ENCODE data around the gene ZNF831. TPM values are rescaled to one million over a fixed set of nuclear protein-coding genes. Genes with fewer than 3 reads are reported as not detected.

Gene ZNF831
- total RNA-seq, 1 donor from 2014 or later: under 0.01 TPM

DNA sequence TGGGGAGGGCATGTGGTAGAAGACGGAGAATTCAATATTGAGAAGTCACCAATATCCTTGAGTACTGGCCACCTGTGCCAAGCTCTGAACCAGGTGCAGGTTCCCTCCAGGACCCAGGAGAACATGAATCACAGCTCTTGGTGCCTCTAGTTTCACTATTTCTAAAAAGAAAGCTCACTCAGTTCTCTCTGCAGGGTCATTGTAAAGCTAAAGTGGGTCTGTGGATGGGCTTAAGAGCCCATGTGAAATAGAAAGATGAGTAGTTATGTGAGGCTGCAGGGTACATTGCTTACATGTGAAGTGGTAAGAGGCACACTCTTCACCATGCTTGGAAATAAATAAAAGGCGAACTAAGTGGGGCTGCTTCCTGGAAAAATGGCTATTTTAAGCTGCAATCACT is 43.6 kb downstream of the ZNF831 start:
- FAIRE-seq: no peak

DNA sequence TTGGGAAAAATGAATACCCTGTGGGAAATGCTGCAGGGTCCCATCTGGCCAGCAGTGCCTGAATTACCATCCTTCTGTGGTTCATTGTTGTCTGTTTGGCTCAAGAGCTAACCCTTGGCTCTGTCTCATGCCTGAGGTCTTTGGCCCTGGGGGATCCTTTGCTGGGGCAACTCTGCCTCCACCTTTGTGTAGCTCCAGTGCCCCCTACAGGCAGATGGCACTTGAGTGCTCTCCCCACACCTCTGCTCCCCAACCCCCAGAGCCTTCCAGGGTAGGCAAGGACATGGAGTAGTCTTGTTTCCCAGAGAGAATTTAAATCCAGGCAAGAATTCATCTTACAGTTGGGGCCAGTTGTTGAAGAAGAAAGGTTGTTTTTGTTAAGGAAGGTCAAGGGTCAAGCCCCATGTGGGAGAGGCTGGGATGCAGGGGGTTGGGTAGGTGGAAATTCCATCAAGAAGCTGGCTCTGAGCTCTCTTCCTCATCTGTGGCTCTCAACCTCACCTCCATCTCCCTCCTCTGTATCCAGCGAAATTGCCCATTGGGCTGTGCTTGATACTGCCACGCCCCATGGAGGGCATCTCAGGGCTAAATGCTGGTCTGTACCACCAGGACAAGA is 44.2 kb downstream of the ZNF831 start:
- FAIRE-seq (no peak), DNase-seq (ENCODE audit: low spot score in 2 of 2) (peak; percentile 56 to 62)

More for the DNA sequence above, 43.6 kb downstream of the ZNF831 start:
- no peak for DNase-seq (ENCODE audit: low spot score in 2 of 2)

DNA sequence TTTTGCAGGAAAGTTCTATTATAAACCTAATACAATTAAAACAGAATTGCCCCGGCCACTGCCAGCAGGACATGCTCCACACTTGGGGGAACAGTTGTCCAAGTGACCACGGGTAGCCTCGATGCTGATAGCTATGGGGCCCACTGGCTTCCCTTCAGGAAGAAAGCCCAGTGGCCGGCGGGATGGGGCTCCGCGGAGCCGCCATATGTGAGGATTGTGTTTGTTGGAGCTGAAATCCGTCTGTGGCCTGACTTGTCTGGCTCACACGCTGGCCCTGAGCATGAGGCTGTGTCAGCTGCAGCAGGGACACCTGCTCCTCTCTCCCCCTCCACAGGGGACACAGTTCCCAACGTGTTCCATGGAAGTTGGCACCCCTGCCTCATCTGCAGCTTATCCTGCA is 46.6 kb downstream of the ZNF831 start:
- FAIRE-seq: no peak
- DNase-seq (ENCODE audit: low spot score in 2 of 2): no peak

DNA sequence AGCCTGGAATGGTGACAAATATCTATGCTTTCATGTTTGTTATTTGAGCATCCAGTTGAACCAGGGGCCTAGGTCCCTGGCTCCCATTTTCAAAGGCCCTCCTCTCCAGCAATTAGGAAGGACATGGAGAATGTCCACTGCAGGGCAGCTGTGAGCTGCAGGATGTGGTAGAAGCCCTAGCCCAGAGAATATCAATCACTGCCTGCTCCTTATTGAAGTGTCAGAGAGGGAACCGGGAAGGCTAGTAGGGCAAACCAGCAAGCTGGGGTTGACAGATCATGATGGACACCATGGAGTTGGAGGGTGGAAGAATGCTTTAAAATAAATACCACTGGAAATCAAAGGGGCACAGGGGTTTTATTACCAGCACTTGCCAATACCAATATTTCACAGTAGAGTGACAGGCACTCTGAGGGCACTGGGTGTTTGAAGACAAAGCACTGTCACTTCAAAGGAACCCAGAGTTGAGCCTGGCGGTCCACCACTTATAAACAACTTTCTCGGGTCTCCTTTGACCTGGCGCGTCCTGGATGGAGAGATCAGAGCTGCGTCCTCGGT is 47.7 kb downstream of the ZNF831 start:
- DNase-seq (ENCODE audit: low spot score in 2 of 2): no peak

DNA sequence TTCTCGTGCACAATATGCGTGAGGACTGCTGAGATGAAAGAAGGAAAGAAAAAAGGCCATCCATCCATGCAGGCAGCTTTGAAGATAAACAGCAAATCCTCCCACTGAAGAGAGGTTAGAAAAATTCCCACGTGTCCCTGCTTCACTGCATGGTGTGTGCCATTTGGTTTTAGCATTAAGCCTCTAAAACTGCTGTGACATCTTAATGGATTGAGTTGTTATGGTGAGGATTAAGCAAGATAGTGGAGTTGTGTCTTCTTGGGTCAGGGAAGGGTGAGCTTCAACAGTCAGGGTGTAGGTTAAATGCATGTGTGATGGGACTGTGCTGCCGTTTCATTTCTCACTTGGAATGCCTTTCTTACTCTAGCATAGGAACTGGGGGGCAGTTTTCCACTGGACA is 50.5 kb downstream of the ZNF831 start:
- DNase-seq (ENCODE audit: low spot score in 2 of 2): no peak
- no peak for FAIRE-seq

More for the DNA sequence above, 47.7 kb downstream of the ZNF831 start:
- FAIRE-seq: no peak

DNA sequence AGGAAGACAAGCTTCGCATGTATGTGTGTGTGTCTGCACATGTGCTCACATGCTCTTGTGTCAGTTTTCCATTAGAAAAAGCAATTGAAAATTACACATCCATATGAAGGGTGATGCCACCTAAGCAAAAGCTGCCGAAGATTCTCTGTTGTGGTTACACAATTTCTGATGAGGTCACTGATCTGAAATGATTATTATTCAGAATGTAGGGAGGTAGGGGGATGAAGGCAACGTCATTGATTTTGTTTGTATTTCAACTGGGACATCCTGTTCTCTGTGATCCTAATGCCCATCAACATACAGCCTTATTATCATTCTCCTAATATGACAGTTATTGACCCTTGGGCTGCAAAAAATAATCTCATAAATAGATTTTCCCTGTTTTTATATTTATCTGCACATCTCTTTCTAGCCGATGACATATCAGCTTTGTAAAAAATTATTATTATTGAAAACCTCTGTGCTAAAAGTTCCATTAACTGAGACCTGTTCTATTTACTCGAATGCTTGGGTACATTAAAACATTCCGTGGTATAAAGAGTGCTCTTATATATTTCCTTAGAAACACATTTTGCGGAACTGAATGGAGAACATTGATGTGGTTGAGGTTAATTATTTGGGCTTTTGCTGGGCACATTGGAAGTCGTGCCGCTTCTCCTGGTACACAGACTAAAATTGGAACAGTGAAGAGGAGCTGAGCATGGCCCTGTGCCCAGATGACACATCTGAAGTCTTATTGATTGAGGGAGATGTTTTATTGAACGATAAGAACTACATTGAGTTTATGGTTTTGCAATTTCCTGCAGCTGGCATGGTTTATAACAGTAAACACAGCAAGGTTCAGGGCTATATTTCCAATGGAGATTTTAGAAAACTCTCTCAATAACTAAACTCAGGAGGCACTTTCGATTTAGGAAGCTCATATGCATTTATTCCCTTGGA is 51.3 kb downstream of the ZNF831 start:
- DNase-seq (ENCODE audit: low spot score in 2 of 2) (no peak), FAIRE-seq (no peak)

DNA sequence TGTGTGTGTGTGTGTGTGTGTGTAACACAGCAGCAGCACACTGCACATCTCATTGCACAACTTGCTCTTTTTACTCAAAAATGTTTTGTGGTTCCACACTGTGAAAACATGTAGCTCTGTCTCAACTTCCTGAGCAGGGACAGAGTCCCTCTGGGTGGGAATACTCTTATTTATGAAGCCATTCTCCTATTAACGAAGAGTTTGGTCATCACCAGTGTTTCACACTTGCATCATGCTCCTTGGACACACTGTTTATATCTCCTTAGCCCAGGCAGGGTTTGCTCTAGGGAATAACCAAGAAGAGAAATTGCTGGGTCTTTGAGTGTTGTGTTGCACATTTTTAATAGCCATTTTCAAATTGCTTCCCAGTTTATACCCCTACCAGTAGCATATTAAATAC is 53.6 kb downstream of the ZNF831 start:
- no peak for FAIRE-seq

DNA sequence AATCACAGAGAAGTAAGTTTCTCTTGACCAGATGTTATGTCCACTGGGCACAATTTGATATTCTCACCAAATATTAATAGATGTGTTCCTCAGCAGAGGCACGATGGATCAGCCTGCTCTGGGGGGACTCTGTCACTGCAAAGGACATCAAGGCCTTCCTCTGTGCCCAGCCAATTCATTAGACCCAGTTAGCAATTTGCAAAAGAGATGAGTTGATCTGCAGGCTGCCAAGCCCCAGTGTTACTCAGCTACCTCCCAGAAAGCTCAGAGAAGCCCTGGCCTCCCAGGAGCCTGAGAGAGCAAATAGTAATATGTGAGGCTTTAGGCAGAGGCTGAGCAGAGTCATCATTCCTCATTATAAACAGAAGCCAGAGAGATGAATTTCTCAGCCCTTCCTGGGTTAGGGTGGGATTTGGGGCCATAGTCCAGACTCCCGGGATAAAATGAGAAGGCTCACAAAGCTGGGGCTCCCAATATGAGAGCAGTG is 54.2 kb downstream of the ZNF831 start:
- FAIRE-seq (no peak), DNase-seq (ENCODE audit: low spot score in 2 of 2) (no peak)

More for the DNA sequence above, 53.6 kb downstream of the ZNF831 start:
- no peak for DNase-seq (ENCODE audit: low spot score in 2 of 2)

DNA sequence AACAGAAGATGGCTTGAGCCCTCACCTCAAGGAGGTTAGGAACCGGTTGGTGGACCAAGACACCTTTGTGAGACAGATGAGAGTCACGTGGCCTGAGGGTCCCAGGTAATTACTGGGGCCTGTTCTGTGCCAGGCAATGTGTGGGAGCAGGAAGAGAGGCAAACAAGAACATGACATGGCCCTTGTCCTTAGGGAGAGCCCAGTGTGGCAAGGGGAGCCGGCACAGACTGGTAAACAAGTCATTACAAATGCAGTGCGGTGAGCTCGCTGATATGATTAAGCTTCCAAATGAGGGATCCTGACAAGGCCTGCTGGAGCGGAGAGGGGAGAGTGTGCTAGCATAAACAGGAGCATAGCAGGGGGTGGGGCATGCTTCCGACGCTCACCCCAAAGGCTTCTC is 55.6 kb downstream of the ZNF831 start:
- DNase-seq (ENCODE audit: low spot score in 2 of 2) (no peak), FAIRE-seq (no peak)

DNA sequence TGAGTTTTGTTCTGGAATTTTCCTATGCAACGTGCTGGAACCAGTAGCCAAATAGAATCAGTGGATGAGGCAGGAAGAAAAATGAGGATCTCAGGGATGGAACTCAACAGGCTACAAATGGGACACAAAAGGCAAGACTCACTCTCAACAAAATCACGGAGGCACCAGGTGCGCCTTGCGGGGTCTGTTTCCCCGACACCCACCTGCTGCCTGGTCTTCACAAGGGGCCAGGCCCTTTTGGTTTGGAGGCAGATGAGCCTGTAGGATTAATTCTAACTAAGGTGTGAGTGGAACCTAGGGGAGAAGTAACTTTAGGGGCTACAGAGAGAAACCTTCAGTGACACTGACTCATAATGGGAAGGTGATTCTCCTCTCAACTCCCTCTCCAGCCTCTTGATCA is 56.5 kb downstream of the ZNF831 start:
- FAIRE-seq: no peak
- no peak for DNase-seq (ENCODE audit: low spot score in 2 of 2)

DNA sequence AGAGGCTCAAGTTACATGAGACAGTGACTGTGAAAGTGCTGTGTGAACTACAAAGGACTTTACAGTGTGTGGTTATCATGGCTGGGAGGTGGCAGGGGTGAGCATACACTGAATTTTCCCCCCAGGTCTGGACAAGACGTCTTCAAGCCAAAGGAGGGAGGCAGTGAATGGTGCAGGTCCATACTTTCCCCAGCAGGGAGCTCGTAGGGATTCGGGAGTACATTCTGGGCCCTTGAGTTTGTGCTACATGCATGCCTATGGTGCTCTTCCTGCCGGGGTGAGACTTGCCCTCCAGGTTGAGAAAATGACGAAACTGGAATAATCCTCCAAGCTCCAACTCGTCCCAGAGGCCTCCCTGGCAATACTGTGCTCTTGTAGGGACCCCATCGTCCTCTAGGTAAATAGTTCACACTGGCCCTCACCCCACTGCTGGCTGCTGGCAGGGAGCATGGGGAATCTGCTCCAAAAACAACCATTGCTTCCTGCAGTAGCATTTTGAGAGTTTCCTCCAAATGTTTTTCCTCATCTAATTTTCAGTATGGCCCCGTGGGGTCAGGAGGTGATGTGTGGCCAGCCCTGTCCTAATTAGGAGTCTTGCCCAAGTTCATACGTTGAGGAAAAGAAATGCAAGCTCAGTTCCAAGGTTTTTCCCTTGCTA is 57.6 kb downstream of the ZNF831 start:
- no peak for FAIRE-seq
- no peak for DNase-seq (ENCODE audit: low spot score in 2 of 2)

DNA sequence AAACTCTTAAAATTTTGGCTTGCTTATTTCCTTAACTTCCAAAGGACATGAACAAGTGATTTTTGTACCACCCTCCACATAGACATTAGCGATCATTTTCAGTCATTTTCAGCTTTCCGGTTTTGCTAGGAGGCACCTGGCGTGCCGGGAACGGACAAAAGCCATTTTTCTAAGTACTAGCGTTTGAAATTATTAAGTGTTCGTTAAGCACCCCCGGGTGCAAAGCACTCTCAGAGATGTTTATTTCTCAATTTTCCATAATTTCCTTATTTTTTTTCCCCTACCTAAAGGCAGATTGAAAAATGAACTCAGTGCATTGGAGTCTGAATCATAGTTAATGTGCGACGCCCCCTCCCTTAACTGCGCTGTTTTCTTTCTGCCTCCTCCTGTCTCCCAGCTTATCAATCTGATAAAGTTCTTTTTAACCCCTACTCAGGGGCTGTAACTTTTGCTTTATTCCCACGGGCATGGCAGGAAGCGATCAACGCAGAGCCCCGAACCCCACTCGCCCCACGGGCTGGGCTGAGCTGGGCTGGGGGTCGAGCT is 58.2 kb downstream of the ZNF831 start:
- FAIRE-seq (no peak), DNase-seq (ENCODE audit: low spot score in 2 of 2) (no peak)

DNA sequence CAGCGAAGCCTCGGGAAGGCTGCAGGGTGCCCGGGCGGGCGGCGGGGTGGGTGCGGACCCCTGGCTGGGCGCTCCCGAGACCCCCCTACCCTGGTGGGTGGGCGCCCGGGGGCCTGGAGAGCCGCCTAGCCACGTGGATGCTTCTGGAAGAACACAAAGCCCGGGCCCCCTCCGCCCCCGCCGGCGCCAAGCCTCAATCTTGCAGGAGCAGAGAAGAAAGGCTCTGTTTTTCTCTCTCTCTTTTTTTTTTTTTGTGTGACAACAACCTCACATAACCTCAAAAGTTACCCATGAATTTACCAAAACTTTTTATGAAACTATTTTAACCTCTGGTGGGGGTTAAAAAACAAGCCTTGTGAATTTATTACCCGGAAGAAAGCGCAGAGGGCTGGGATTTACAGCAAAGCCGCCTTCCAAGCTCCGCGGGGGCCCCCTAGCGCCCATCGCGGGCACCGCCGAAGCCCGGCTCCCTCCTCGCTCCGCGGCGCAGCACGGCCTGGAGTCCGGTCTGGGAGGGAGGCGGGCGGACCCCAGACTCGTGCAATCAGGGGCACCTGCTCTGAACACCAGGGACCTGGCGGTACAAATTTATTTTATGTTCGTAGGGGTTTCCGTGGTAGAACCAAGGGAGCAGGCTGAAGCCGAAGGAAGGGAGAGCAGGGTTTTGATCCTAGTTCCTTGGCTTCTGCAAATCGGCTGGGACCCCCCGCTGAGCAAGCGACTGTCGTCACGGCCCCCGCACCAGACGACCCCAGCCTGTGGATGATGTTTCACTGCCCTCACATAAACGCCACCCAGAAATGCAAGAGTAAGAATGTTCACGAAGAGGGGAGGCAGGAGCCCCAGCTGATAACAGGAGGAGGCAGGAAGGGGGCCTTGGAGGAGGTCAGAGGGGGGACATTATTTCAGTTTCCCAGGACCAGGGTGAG is 58.9 kb downstream of the ZNF831 start:
- DNase-seq (ENCODE audit: low spot score in 2 of 2) (peak; percentile 73 to 79), FAIRE-seq (no peak)

DNA sequence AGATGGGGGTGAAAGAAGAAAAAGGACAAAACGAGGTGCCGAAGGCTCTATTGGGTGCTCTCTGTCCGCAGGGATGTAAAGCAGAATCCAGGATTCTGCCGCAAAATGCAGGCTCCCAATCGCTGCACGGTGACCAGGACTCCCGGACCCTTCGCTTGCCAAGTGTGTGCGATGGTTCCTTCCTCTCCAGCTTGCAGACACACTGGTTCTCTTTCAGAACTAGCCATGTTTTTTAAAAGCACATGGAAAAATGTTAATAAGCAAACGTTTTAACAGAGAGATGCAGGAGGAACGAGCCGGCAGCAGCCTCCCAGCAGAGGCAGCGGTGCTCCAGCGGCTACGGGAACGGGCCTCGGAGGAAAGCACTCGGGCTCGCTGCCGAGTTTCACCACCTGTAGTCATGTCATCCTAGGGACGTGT is 59.6 kb downstream of the ZNF831 start:
- FAIRE-seq (no peak), DNase-seq (ENCODE audit: low spot score in 2 of 2) (peak; percentile 22 to 26)

DNA sequence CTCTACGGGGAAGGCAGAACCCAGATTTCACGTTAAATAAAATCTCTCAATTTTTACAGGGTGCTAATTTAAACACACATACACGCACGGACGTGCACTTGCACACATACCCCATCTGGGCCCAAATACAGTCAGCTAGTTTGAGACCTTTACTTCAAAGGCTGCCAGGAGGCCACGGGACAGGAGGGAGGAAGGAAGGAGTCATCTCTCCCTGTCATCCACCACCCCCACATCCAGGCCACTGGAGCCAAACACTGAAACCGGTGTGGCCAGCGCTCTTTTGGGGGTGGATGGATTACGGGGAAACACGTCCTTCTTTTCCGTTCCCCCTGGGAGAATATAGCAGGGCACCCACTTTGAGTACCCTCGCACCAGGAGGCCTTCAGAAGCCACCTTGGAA is 60.1 kb downstream of the ZNF831 start:
- DNase-seq (ENCODE audit: low spot score in 2 of 2) (no peak), FAIRE-seq (no peak)

DNA sequence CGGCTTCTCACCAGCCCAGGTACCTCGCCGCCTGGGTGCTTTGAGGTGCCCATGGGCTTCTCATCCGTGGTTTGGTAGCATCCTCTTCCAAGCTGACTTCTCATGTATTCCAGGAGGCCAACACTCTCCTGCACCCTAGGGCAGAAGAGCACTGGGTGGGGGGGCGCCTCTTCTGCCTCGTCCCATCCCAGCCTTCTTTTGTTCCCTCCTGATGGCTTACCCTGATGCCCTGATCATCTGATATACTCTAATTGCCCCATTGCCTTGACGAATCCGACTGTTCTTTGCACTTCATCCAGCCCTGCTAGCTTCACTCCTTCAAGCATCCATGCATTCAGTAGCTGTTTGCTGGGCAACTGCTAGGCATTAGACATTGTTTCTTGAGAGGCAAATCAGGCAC is 60.6 kb downstream of the ZNF831 start:
- no peak for DNase-seq (ENCODE audit: low spot score in 2 of 2)
- FAIRE-seq: no peak

DNA sequence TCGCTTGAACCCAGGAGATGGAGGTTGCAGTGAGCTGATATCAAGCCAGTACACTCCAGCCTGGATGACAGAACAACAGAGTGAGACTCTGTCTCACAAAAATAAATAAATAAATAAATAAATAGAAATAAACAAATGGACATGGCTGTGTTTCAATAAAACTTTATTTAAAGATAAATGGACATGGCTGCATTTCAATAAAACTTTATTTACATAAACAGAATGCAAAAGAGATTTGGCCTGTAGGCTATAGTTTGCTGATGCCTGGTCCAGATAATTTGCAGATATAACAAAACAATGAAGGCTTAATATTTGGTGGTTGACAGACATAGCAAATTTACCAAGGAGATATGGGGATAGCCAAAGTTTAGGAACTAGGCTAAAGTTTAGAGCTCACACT is 66.8 kb downstream of the ZNF831 start:
- no peak for FAIRE-seq
- DNase-seq (ENCODE audit: low spot score in 2 of 2): no peak

DNA sequence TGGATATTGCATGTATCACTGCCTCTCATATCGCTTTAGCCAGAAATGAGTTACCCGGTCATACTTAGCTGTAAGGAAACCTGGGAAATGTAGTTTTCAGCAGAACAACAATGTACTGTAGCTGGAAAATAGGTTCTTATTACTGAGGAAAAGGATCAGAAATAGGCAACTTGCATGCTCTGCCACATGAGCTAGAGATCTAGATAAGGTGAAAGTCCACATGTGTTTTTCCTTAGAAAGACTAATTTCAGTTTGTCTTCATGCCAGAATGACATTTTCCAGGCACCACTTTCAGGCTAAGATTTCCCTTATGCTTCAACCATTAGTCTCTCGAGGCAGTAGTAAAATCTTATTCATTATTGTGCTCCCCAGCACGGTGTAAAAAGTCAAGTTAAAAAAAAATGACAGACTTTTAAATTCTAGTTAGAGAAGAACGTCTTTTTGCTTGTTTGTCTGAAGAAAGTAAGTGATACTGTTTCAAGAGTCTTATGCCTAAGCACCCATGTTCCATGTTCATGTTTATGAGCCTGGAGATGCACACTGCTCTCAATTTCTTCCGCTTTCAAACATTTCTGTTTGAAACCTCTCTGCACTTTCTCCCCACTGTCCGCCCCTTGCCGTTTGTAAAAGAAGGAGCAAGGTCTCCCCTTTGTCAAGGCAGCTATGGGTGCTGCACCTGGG is 67.6 kb downstream of the ZNF831 start:
- DNase-seq (ENCODE audit: low spot score in 2 of 2): no peak
- no peak for FAIRE-seq

DNA sequence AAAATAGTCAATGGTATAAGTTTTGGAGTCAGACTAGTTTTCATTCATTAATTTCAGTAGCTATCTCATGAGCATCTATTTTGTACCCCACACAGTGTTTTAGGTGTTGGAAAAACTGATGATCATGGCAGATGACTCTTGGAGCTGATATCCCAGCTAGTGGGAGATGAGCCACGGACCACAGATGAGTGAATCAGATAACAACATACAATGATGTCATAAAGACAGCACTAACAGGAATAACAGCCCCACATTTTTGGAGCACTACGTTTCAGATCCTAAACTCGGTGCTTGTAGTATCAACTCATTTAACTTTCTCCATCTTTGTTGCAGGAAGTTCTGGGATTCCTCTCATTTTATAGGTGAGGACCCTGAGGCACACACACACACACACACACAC is 69.0 kb downstream of the ZNF831 start:
- FAIRE-seq: no peak
- DNase-seq (ENCODE audit: low spot score in 2 of 2): no peak

Data from frontal cortex (tissue), 4 donors.